ENCODE data around the gene PFN1. TPM values are rescaled to one million over a fixed set of nuclear protein-coding genes. Genes with fewer than 3 reads are reported as not detected.

The PFN1 gene
- total and polyA plus RNA-seq, 5 experiments from 2014 or later: 486 to 2,067 (median 1,824) TPM

GRCh38 chr17:4950075-4950745 is 1.9 kb upstream of the PFN1 start:
- DNase-seq (peak in 4 of 10 donors; percentile 32 to 46 (median 41)), ATAC-seq (peak in 1 of 2 donors; percentile 4)
- H3K27me3 Mint-ChIP-seq: no peaks in the 10 kb centered on the region
- H3K4me3 Mint-ChIP-seq: peak overlapping the region; percentile 61 to 91 (median 82)
- POLR2A ChIA-PET: interaction anchor here (1.3 to 25.2 kb wide), 5 partner anchors 12 to 99 kb away, joined by 3 to 635 read pairs (median 13); partner anchors contain the start of genes RNF167, SLC25A11 and SPAG7
- H3K4me1 Mint-ChIP-seq: peaks cover 24 to 37% (median 30%) of the 10 kb centered on the region in 4 donors
- H3K27ac Mint-ChIP-seq: peak overlapping the region in 9 of 10 donors; percentile 79 to 94 (median 82)
- peaks cover 11 to 22% (median 19%) of the 10 kb centered on the region in 3 donors for H3K36me3 Mint-ChIP-seq
- no peaks in the 10 kb centered on the region for H3K9me3 Mint-ChIP-seq

GRCh38 chr17:4949321-4950074 is 1.2 kb upstream of the PFN1 start:
- Mint-ChIP-seq H3K4me1 (peaks cover 31 to 44% (median 38%) of the 10 kb centered on the region in 4 donors), H3K27ac (peak overlapping the region; percentile 77 to 94 (median 92)), H3K9me3 (no peaks in the 10 kb centered on the region), H3K4me3 (peak overlapping the region; percentile 81 to 100 (median 96)), H3K27me3 (no peaks in the 10 kb centered on the region), H3K36me3 (peaks cover 11 to 25% (median 24%) of the 10 kb centered on the region in 3 donors)
- ATAC-seq (peak; percentile 46 to 56), DNase-seq (peak; percentile 47 to 88 (median 72))
- POLR2A ChIA-PET: interaction anchor here (0.6 to 25.2 kb wide), 16 partner anchors 8 to 239 kb away, joined by 3 to 635 read pairs (median 9); partner anchors contain the start of genes ARRB2, C17orf107, INCA1 and KIF1C

- Mint-ChIP-seq H3K4me1 (peaks cover 37 to 49% (median 43%) of the 10 kb centered on the region in 4 donors), H3K9me3 (no peaks in the 10 kb centered on the region), H3K4me3 (peak overlapping the region; percentile 91 to 100 (median 98)), H3K27ac (peak overlapping the region; percentile 77 to 100 (median 95)), H3K27me3 (no peaks in the 10 kb centered on the region), H3K36me3 (peaks cover 11 to 30% (median 24%) of the 10 kb centered on the region in 3 donors)
- POLR2A ChIA-PET: interaction anchor here (0.6 to 25.2 kb wide), 21 partner anchors 9 to 806 kb away, joined by 3 to 635 read pairs (median 8); partner anchors contain the start of genes ARRB2, C17orf107, INCA1 and KIF1C
- ATAC-seq (peak; percentile 41 to 47), DNase-seq (peak in 8 of 10 donors; percentile 58 to 85 (median 67))
Observed at GRCh38 chr17:4948931-4949320, 596 bp upstream of the PFN1 start.

GRCh38 chr17:4947411-4948165 is 742 bp downstream of the PFN1 start:
- Mint-ChIP-seq H3K27ac (peak overlapping the region; percentile 91 to 100 (median 96)), H3K36me3 (peaks cover 11 to 41% (median 27%) of the 10 kb centered on the region in 3 donors), H3K4me1 (peaks cover 44 to 63% (median 55%) of the 10 kb centered on the region in 4 donors), H3K9me3 (no peaks in the 10 kb centered on the region), H3K4me3 (peak overlapping the region; percentile 91 to 100 (median 98)), H3K27me3 (no peaks in the 10 kb centered on the region)
- ATAC-seq (peak; percentile 23 to 29), DNase-seq (peak; percentile 41 to 80 (median 65))
- POLR2A ChIA-PET: interaction anchor here (0.5 to 25.2 kb wide), 20 partner anchors 9 to 805 kb away, joined by 3 to 635 read pairs (median 8); partner anchors contain the start of genes ARRB2, C17orf107, CYB5D2 and DERL2

- Mint-ChIP-seq H3K27me3 (no peaks in the 10 kb centered on the region), H3K4me3 (peak overlapping the region; percentile 91 to 100 (median 98)), H3K27ac (peak overlapping the region; percentile 82 to 100 (median 96)), H3K9me3 (no peaks in the 10 kb centered on the region), H3K36me3 (peaks cover 11 to 46% (median 28%) of the 10 kb centered on the region in 3 donors), H3K4me1 (peaks cover 45 to 69% (median 61%) of the 10 kb centered on the region in 4 donors)
- POLR2A ChIA-PET: interaction anchor here (0.5 to 25.2 kb wide), 17 partner anchors 8 to 804 kb away, joined by 3 to 635 read pairs (median 7); partner anchors contain the start of genes C17orf107, CAMTA2, CYB5D2 and DERL2
- ATAC-seq (no peak), DNase-seq (peak in 1 of 10 donors; percentile 24)
Observed at GRCh38 chr17:4947010-4947410, 1.3 kb downstream of the PFN1 start.

- peak overlapping the region; percentile 91 to 100 (median 98) for H3K4me3 Mint-ChIP-seq
- no peaks in the 10 kb centered on the region for H3K9me3 Mint-ChIP-seq
- POLR2A ChIA-PET: interaction anchor here (0.6 to 25.2 kb wide), 12 partner anchors 8 to 804 kb away, joined by 3 to 635 read pairs (median 6); partner anchors contain the start of genes C17orf107, CAMTA2, CYB5D2 and INCA1
- H3K4me1 Mint-ChIP-seq: peaks cover 51 to 74% (median 66%) of the 10 kb centered on the region in 4 donors
- peak overlapping the region; percentile 82 to 100 (median 96) for H3K27ac Mint-ChIP-seq
- DNase-seq (no peak), ATAC-seq (no peak)
- H3K36me3 Mint-ChIP-seq: peaks cover 11 to 52% (median 32%) of the 10 kb centered on the region in 3 donors
- H3K27me3 Mint-ChIP-seq: no peaks in the 10 kb centered on the region
Observed at GRCh38 chr17:4946312-4946976, 1.9 kb downstream of the PFN1 start.

GRCh38 chr17:4945944-4946280 is 2.4 kb downstream of the PFN1 start:
- Mint-ChIP-seq H3K9me3 (no peaks in the 10 kb centered on the region), H3K27ac (peak overlapping the region in 9 of 10 donors; percentile 81 to 100 (median 96)), H3K4me3 (peak overlapping the region; percentile 91 to 100 (median 98)), H3K4me1 (peaks cover 52 to 75% (median 66%) of the 10 kb centered on the region in 4 donors), H3K27me3 (no peaks in the 10 kb centered on the region), H3K36me3 (peaks cover 11 to 54% (median 32%) of the 10 kb centered on the region in 3 donors)
- POLR2A ChIA-PET: interaction anchor here (0.6 to 25.2 kb wide), 9 partner anchors 11 to 802 kb away, joined by 3 to 635 read pairs (median 4); partner anchors contain the start of genes CAMTA2, INCA1, KIF1C and SPAG7
- ATAC-seq: no peak
- no peak for DNase-seq

- H3K4me3 Mint-ChIP-seq: peak overlapping the region; percentile 86 to 100 (median 96)
- peak in 1 of 2 donors; percentile 15 for ATAC-seq
- DNase-seq: peak in 7 of 10 donors; percentile 27 to 78 (median 45)
- no peaks in the 10 kb centered on the region for H3K9me3 Mint-ChIP-seq
- peak overlapping the region; percentile 68 to 99 (median 92) for H3K27ac Mint-ChIP-seq
- no peaks in the 10 kb centered on the region for H3K27me3 Mint-ChIP-seq
- peaks cover 11 to 54% (median 32%) of the 10 kb centered on the region in 3 donors for H3K36me3 Mint-ChIP-seq
- H3K4me1 Mint-ChIP-seq: peaks cover 48 to 75% (median 63%) of the 10 kb centered on the region in 4 donors
- POLR2A ChIA-PET: interaction anchor here (0.6 to 25.2 kb wide), 8 partner anchors 11 to 802 kb away, joined by 3 to 635 read pairs (median 4); partner anchors contain the start of genes INCA1, KIF1C and SPAG7
Observed at GRCh38 chr17:4945176-4945943, 3.0 kb downstream of the PFN1 start.

- Mint-ChIP-seq H3K9me3 (no peaks in the 10 kb centered on the region), H3K27me3 (no peaks in the 10 kb centered on the region), H3K27ac (peak overlapping the region; percentile 68 to 99 (median 92)), H3K4me3 (peak overlapping the region; percentile 86 to 100 (median 96)), H3K36me3 (peaks cover 11 to 54% (median 32%) of the 10 kb centered on the region in 3 donors), H3K4me1 (peaks cover 48 to 76% (median 62%) of the 10 kb centered on the region in 4 donors)
- POLR2A ChIA-PET: interaction anchor here (0.5 to 25.2 kb wide), 5 partner anchors 10 to 281 kb away, joined by 3 to 635 read pairs (median 4); partner anchors contain the start of gene SPAG7
- ATAC-seq: no peak
- no peak for DNase-seq
Observed at GRCh38 chr17:4944554-4945175, 3.7 kb downstream of the PFN1 start.

- DNase-seq: peak in 7 of 10 donors; percentile 31 to 69 (median 59)
- Mint-ChIP-seq H3K4me1 (peaks cover 49 to 78% (median 65%) of the 10 kb centered on the region in 4 donors), H3K27me3 (no peaks in the 10 kb centered on the region)
Observed at GRCh38 chr17:4944163-4944553, 4.2 kb downstream of the PFN1 start.

More at GRCh38 chr17:4944163-4944553, 4.2 kb downstream of the PFN1 start:
- peak overlapping the region; percentile 52 to 99 (median 92) for H3K27ac Mint-ChIP-seq
- H3K9me3 Mint-ChIP-seq: no peaks in the 10 kb centered on the region
- H3K36me3 Mint-ChIP-seq: peaks cover 11 to 54% (median 32%) of the 10 kb centered on the region in 3 donors
- peak in 1 of 2 donors; percentile 10 for ATAC-seq
- POLR2A ChIA-PET: interaction anchor here (1.0 to 25.2 kb wide), 3 partner anchors 25 to 43 kb away, joined by 3 to 635 read pairs (median 6); partner anchors contain the start of genes CAMTA2 and SPAG7
- H3K4me3 Mint-ChIP-seq: peak overlapping the region; percentile 86 to 100 (median 96)

All from naive thymus-derived CD8-positive, alpha-beta T cell (primary cell).